ENCODE data around the gene SOSTDC1.
"Not testable (repeated sequence)": the region's sequence is repeated elsewhere in the genome, so short reads cannot be mapped to it uniquely, and the experiment has no call there.

The SOSTDC1 gene

DNA sequence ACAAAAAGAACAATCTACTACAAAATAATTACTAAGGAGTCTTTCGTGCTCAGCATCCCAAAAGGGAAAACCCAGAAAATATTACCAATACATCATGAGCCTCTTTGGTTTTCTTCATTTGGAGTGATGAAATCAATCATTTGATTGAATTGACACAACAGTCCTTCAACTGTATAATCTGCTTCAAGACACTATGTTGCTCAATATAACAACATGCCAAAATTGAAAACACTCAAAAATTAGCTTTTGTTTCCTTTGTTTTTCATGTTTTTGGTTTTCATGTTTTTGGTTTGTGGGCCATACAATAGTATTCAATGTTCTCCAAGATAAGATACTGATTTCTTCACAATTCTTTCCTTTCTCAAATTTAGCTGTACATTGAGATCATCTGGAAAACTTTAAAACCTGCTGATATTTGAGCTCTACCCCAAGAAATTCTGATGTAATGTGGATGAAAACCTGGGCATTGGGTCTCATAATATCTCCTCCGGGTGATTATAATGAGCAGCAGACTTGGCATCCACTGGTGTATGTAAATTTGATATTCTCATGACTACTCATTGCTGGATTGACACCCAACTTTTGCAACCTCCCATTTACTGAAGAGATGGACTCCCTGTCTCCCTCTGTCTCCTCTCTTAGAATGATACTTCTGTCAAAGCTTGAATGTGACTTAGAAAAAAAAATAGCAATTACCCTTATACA is 4.6 kb downstream of the SOSTDC1 start:
- DNase-seq, result no peak

DNA sequence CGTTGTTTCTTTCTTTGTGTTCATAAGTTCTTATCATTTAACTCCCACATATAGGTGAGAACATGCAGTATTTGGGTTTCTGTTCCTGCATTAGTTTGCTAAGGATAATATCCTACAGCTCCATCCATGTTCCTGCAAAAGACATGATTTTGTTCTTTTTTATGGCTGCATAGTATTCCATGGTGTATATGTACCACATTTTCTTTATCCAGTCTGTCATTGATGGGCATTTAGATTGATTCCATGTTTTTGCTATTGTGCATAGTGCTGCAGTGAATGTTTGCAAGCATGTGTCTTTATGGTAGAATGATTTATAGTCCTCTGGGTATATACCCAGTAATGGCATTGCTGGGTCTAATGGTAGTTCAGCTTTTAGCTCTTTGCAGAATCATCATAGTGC is 9.2 kb downstream of the SOSTDC1 start:
- not testable (repeated sequence) for DNase-seq

DNA sequence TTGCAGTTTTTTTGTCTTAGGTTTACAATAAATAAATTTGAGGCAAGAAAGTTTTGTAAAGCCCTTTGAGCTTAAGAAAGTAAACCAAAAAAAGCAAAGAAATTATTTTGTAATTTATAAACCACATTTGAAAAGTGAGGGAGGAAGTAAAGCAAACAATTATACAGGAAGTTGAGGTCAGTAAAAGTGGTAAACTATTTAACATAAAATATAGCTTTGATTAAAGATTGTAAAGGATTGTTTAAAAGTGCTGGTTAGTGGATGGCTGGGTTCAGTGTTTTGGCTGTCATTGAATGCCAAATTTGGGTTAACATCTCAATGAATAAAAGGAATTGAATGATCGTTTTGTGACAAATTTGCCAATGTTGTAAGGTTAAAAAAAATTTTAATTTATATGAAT is 9.9 kb downstream of the SOSTDC1 start:
- no peak for DNase-seq

DNA sequence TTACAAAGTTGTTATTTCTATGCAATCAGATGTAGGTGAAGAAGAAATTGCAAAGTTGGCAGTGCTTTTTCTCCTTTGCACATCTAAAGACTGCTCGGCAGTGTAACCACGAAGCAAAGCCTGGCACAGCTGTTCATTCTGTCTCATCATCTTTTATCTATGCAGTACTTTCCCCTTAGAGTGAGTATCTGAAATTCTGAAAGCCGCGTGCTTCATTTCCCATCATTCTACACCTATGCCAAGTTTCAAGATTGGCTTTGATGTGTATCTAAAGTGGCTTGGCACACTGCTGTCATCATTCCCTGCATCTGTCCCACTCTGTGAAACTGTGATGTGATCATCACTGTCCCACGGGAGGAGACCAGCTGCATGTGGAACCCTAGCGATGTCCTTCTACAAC is 15.2 kb downstream of the SOSTDC1 start:
- DNase-seq, result no peak

DNA sequence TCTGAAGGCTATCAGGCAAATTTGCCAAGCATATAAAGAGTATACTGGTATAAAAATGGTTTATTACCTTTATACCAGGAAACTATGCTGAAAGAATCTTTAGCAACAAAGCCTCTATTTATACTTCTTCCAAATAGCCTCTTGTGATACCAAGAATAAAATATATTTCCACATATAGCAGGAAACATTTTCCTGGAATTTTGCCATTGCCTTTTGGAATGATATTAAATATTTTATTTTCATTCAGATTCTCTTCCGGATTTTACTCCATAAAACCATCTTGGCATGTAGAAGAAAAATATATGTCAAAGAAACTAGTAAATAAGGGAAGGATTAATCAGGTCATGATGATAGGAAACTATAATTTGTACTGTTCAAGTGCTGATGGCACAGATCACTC is 17.7 kb downstream of the SOSTDC1 start:
- DNase-seq, result no peak

DNA sequence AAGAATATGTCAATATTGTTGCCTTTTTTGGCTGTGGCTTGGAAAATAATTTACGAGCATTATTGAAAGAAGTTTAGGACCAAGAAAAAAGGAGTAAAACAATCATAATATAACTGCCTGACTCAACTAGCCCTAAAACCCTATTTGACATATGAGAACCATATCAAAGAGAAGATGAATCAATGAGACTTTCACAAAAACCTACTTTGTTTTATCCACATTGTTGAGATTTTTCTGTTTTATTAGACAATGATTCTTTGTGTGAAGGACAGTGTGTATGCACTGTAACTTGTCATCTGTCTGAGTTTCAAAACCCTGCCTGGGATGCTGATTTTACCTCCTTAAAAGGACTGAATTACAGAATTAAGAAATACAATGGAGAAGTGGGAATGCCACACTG is 19.0 kb downstream of the SOSTDC1 start:
- no peak for DNase-seq

DNA sequence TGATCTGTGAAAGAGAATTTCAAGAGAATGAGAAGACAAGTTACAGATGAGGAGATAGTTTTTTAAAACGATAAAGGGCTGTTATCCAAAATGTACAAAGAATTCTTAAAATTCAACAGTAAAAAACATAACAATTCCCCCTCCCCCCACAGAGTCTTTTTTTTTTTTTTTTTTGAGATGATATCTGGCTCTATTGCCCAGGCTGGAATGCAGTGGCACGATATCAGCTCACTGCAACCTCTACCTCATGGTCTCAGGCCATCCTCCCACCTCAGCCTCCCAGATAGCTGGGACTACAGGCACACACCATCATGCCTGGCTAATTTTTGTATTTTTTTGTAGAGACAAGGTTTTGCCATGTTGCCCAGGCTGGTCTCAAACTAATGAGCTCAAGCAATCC is 21.7 kb downstream of the SOSTDC1 start:
- not testable (repeated sequence) for DNase-seq

DNA sequence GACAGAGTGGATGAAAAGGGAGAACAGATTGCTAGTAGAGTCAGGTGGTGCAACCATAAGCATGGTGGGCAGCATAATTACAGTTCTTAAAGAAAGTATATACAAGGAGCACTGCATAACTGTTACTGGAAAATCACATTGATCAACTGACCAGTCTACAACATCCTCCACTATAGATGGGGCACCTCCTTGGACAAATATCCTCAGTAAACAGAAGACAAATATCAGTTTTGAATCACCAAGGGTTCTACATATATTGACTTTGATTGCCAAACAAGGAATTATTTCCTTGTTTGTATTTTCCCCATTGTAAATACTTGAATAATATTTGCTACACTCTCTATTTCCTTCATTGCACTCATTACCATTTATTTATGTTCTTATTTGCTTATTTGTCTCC is 26.6 kb downstream of the SOSTDC1 start:
- no peak for DNase-seq

DNA sequence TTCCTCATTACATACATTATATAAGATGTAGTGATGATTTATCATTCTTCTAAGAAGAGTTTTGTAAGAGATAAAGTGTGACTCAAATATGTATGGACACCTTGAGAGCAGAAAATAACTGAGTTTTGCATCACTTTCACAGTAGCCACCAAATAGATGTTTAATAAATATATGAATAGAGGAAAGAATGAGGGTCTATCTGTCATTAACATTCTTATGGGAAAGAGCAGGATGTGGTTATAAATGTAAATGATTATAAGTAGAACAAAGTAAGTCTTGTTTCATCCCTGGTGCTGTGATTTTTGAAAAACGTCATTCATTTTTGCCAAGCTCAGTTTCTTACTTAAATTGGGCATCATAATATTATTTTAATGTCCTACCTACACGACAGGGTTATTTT is 29.2 kb downstream of the SOSTDC1 start:
- DNase-seq, result no peak

DNA sequence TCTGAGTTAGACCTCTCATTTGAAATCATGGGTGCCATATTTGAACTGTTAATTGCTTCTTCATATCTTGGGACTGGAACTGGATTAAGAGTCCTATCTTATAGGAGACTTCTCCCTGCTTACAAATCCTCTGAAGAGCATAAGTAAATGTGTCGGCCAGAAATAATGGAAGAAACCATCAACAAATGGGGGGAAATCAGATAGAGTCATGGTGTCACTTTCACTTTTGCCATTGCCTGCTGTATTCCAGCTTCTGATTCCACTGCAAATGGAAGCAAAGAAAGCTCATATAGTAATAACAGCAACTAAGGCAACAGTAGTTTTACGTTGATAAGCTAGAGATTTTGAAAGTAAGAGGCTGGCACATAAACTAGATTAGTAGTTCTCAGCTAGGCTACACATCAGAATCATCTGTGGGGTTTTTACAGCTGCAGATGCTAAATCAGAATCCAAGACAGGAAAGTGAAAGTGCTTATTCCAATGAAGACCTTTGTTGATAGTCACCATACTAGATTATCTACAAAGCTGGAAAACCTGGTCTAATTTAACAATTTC is 31.9 kb downstream of the SOSTDC1 start:
- no peak for DNase-seq

DNA sequence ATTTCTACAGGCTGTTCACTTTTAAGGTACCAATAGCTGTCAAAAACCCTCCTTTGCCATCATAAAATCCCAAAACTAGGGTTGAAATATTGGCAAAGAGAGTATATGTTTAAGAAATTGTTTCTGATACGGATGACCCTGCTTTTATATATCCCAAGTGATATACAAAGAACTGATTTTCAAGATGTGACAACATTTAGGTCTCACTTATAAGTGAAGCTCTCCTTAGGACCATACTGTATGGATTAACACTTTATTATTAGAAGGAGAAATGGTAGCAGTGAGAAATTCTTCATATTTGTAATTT is 33.2 kb downstream of the SOSTDC1 start:
- no peak for DNase-seq

DNA sequence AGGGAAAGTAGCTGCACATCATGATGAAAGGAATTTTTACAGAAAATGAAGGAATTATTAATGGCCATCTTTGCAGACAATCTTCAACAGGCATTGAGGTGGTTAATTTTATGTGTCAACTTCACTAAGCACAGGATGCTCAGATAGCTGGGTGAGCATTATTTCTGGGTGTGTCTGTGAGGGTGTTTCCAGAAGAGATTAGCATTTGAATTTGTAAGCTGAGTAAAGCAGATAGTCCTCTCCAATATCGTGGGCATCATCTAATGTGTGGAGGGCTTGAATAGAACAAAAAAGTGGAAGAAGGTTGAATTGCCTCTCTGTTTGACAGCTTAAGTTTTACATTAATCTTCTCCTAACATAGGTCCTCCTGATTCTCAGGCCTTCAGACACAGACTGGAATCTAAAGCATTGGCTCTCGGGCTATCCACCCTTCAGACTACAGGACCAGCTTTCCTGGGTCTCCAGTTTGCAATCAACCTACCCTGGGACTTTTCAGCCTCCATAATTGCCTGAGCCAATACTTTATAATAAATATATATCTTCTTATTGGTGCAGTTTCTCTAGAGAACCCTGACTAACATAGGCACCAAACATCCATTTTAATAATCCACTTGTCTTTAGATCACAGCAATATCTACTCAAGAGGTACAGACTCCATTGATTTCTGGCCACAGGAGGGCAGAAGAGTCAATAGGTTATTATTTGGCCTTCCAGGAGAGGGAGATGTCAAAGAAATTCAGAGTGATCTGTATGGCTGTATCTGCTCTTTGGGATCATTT is 33.7 kb downstream of the SOSTDC1 start:
- peak; percentile 32 for DNase-seq

DNA sequence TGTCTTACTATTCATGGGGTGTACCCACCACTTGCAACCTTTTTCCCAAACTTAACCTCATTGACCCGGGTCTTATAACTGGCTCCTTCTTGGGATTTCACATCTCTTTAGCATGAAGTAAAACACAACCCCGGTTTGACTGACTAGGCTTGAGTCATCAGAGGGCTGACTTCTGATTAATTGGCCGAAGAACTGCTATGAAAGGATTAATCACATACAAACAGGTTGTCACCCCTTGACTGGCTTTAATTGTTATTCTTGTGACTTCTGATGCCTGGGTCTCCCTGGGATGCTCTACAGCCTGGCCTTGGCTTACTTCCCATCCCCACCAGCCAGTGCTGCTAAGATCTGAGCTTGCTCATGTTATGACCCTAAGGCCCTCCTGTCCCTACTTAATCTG is 35.4 kb downstream of the SOSTDC1 start:
- DNase-seq, result no peak

DNA sequence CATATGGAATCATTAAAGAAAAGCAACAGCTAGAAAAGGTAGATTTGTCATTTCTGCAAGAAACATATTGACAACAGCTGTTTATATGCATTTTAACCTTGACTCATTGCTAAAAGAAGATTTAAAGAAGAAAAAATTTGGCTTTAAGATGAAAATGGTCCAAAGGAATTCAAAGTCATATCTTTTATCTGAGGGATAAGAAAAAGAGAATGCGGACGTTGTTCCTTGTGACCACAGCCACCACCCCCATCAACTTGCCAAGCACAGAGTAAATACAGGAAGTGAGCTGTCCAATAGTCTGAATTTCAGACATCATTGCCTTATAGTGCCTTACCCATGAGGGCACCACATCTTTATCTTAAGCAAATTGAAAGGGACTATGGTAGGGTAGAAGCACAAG is 36.9 kb downstream of the SOSTDC1 start:
- DNase-seq, result peak; percentile 74

DNA sequence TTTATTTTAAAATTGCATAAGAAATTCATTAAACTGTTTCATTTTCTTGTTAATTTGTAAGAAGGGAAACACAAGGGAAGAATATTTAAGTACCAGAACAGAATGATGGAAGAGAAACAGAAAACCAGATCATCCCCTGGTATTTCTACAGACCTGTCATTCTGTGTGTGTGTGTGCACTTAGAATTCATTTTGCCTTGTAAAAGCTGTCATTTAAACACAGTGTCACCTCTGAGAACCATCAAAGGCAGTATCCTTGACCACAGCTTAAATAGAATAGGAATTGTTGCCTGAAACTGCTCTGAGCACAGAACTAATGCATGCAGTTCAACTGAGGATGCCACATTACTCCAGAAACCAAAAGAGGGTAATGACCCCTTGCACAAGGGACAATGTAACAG is 37.4 kb downstream of the SOSTDC1 start:
- DNase-seq, result no peak

DNA sequence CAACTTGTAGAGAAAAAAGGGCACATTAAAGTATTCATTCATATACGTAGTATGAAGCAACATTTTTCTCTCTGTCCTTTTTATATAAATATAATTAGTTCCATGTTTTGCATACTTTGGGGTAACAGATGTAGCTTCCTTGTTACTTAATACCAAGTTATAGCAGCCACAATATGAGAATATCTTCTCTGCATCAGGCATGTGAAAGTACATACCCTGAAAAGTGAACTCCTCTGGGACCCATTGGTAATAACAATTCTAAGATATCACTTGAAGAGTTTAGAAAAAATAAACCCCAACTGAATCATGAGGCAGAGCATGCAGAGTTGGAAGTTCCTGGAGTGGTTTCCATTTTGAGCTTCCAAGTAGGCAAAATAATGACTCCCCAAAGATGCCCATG is 41.8 kb downstream of the SOSTDC1 start:
- DNase-seq, result peak; percentile 20

DNA sequence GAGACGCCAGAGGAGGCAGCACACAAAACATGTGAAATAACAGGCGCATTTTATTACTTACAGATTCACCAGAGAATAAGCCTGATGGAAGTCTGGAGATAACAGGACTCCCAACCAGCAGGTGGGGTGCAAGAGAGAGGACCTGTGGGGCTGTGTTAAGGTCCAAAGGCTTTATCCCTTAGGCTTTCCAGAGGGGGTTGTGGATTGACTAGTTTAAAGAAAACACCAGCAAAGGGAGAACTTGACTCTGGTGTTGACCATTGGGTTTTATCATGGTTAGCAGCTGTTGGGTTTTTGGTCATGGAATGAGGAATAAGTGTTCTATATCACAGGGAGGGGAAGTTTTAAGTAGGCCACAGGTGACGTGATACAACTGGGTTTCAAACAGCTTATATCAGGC is 42.6 kb downstream of the SOSTDC1 start:
- DNase-seq, result no peak

DNA sequence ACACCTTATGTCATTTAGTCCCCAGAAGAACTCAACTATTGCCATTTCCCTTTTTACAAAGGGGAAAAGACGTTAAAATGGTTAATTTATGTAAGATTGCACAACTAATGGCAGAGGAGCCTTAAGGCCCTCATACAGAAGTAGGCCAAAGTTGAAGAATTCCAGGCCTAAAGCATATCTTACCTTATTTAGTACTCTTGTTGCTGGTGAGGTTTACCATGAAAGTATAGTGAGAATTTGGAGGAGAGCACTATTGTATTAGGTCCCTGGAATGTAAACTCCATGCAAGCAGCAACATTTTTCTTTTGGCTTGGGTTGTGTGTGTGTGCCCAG is 43.5 kb downstream of the SOSTDC1 start:
- peak; percentile 49 for DNase-seq

DNA sequence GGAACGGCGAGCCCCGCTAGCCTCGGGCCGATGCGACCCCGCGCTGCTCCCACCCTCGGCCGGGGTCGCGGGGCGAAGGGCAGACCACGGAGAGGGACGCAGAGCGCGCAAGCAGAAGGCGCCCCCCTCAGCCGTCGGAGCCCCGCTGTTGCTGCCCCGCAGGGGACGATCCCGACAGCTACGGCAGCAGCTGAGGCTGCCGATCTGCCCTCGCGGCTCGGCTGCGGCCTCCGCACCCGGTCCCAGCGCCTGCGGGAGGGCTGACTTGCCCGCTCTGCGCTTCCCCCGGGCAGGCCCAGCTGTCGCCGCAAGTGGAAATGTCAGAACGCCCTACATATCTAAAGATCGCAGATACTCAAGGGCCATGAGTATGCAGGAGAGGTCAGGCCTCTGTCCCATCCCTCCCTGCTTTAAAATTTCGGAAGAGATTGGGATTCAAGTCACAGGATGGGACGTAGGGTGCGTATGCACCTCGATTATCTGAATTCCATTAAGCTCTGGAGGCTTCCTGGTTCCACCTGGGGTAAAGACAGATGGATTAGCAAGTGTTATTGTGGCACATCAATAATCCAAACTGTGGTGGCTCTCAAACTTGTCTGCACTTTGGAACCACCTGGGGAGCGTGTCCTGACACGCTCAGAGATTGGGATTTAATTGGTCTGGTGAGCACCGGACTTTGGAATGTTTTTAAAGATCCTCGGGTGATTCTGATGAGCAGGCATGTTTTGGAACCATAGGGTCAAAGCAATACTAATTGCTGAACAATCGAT is 44.0 kb downstream of the SOSTDC1 start, which contains the start of gene CRPPA:
TSS of gene CRPPA (minus strand) at position 206 of the 770 bp plus-strand sequence. CDS start 216 bp downstream, outside the sequence.
- peak; percentile 49 for DNase-seq

DNA sequence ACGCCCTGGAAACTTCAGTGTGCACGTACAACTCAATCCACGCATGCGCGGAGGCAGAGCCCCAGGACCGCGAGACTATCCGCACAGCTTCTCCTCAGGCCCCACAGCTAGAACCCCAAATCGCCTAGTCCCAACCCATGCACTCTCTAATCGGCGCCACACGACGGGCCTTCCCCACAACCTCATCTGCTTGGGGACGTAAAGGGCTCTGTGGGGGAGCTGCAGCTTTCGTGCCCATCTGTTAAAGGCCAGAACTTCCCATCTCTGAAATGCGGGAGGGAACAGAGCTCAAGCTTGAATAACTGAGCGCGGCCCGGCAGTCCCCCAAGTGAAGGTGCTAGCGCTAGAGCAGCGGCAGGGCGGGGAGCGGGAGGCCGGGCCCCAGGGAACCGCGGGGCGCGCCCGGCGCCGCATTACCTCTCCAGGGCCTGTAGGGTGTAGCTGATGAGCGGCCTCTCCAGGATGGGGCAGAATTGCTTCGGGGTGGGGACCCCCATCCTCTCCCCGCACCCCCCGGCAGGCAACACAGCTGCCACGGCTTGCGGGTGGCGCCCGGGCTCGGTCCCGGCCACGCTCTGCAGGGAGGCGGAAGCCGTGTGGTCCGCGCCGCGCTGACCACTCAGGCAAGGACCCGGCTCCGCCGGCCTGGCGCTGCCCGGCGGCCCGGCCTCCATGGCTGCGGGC is 44.7 kb downstream of the SOSTDC1 start:
- DNase-seq, result peak; percentile 85

DNA sequence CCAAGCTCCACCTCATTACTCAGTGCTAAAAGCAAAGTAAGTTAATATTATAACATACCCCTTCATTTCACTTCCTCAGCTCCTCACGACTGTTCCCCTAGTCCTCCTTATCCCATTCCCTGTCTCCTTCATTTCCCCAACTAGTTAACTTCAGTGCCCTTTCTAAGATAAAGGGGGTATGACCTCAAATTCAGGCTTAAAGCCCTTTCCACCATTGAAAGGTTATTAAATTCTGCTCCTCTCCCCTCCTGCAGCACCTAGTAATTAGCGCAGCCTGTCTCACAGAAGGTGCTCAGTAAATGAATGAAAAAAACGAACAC is 45.2 kb downstream of the SOSTDC1 start:
- no peak for DNase-seq

DNA sequence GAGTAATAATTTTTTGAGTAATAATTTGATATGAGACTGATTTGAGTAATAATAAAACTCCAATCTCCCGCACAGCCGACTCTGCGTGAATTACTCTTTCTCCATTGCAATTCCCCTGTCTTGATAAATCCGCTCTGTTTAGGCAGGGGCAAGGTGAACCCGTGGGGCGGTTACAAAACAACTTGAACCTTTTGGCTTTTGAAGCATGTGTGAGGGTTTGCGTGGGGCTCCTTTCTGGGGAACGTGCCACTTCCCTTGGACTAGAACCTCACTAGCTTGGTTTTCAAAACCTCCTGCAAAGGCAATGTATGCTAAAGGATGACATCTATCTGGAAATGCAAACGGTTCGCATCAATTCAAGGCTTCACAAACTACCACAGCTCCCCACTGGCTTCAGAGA is 45.7 kb downstream of the SOSTDC1 start:
- no peak for DNase-seq

DNA sequence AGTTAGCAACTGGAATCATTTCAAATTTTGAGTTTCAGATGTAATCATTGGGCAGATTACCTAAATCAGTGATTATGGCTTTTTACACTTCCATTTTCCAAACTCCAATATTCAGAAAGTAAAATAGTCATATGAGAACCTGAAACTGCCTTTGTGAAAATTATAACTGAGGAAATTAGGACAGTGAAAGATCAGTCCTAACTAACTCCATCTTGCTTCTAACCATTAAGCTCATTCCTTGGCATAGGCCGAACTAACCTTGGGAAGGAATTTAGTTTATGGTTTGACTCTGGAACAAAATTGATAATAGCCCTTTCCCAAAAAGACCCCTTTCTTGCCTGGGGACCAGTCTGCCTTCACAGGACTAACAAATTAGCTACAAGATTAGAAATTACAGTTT is 46.4 kb downstream of the SOSTDC1 start:
- DNase-seq, result no peak

Data from fibroblast of skin of back (primary cell).